ACHN (cell line): ENCODE data around the gene YTHDF1.
A peak's percentile ranks its signal among the peaks of the same experiment; 100 is the strongest.

ENCODE experiments used
- DNase-seq: peaks from one replicate; pipeline ENCODE4 v3.0.0-alpha.2; 2015
- in situ Hi-C: cut with HindIII; loops from 2 replicates; pipeline ENCODE4 v1.10.0; 2017; ENCODE audit warnings: low sequenced_read_pairs, low pct_ligation_motif_present, low pct_unique_long_range_greater_than_20kb

Gene YTHDF1

DNA sequence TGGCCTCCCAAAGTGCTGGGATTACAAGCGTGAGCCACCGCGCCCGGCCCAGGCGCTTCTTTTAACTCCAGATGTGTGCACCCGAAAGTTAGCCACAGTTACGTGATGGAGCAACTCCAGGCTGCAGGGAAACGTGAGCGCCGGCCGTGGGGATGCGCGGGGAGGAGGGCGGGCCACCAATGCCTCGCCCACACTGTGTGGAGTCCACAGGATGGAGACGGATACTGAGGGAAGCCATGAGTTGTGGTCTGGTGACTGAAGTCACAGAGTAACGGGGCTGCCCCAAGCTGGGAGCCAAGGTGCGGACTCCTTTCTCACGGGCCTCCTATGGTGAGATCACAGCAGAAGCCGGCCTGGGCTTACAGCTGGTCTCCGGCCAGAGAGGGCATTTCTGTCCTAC lies 23.2 kb downstream of the YTHDF1 start:
- DNase-seq, result no peak
- in situ Hi-C loops, result loop anchor here (10.0 kb wide), 1 partner anchor 128 kb away; no protein-coding TSS in a partner anchor

GRCh38 chr20:63191400-63191799 lies 24.5 kb downstream of the YTHDF1 start:
- DNase-seq, result no peak
- in situ Hi-C loops, result loop anchor here (10.0 kb wide), 1 partner anchor 127 kb away; no protein-coding TSS in a partner anchor

DNA sequence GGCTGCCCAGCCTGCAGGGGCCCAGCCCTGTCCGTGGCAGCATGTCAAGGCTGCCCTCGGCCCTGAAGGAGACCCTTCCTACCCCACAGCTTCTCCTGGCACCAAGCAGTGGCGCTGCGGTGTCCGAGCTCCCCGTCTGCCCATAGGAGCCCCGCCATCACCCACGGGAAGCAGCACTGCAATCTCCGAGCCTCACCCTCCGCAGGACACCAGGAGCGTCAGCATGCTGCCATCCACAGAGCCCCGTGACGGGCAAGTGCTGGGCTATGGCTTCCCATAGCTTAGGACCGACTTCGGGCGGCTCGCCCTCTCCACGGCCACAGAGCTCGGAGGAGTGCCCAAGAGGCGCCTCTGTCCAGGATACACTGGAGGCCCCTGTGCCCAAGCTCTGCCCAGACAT lies 25.1 kb downstream of the YTHDF1 start:
- in situ Hi-C loops, result loop anchor here (10.0 kb wide), 1 partner anchor 126 kb away; no protein-coding TSS in a partner anchor
- no peak for DNase-seq

DNA sequence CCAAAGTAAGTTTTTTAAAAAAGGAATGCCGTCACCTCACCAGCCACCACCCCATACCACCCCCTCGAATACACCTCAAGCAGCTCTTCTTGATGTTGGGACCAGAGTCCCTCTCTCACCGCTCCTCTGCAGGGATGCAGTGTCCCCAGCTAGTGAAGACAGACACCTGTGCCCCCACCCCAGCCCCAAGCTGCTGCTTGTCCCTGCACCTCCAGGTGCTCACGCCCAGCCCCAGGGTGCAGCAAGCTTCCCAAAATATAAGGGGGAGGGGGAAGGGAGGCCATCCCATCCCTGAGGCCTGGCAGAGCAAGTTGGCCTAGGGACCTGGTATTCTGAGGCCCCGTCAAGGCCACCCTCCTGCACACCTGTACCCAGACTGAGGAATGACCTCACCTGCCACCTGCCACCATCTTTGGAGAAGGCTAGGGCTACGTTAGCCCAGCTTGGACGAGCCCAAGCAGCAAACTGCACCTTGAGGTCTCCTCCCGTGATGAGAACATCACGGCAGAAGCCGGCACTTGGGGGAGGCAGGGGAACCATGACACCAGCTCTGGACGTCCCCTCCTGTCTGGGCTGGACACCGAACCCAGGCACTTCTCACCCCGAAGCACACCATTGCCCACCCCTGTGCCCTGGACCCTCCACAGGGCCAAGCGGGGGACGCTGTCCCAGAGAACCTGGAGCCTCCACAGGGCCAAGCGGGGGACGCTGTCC lies 25.9 kb downstream of the YTHDF1 start:
- in situ Hi-C loops, result loop anchor here (10.0 kb wide), 1 partner anchor 125 kb away; no protein-coding TSS in a partner anchor
- DNase-seq, result no peak

- in situ Hi-C loops, result no loop called here
- no peak for DNase-seq
Observed at GRCh38 chr20:63189322-63189642, 26.6 kb downstream of the YTHDF1 start.

DNA sequence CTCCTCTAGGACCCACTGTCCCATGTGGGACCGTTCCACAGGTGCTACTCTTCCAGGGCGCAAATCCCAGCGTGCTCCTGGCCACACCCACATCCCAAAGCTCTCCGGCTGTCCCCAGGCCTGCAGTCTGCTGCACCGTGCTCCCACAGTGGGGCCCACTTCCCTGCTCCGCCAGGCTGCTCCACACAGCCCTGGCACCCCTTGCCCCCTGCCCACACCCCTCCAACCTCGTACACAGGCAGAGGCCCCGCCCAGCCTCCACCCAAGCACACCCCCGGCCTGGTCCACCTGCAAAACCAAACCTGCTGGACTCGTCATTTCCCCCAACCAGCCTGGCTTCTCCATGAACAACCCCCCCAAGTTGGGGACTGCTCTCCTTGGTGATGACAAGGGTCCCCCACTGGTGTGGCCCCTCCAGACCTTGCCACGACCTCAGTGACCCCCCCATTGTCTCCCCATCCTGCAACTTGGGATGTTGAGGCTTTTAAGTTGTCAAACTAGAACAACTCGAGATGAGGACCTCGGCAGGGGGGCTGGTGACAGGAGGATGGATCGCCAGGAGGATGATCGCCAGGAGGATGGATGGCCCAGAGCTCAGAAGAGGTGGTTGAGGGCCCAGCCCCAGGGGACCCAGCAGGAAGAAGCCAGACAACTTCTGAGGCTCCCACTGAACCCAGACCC lies 27.1 kb downstream of the YTHDF1 start:
- no peak for DNase-seq
- in situ Hi-C loops, result no loop called here

DNA sequence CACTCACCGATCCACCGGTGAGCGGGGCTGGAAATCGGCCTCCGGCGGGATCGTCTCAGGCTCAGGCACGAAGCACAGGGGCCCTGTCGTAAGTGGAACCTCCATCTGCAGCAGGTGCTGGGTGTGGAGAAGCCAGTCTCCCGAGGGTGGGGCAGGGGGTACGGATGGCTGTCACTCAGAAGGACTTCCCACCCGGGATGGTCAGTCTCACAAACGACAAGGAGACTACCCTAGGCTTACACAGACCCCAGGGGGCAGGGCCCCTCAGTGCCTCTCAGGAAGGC lies 27.8 kb downstream of the YTHDF1 start:
- in situ Hi-C loops, result no loop called here
- no peak for DNase-seq

DNA sequence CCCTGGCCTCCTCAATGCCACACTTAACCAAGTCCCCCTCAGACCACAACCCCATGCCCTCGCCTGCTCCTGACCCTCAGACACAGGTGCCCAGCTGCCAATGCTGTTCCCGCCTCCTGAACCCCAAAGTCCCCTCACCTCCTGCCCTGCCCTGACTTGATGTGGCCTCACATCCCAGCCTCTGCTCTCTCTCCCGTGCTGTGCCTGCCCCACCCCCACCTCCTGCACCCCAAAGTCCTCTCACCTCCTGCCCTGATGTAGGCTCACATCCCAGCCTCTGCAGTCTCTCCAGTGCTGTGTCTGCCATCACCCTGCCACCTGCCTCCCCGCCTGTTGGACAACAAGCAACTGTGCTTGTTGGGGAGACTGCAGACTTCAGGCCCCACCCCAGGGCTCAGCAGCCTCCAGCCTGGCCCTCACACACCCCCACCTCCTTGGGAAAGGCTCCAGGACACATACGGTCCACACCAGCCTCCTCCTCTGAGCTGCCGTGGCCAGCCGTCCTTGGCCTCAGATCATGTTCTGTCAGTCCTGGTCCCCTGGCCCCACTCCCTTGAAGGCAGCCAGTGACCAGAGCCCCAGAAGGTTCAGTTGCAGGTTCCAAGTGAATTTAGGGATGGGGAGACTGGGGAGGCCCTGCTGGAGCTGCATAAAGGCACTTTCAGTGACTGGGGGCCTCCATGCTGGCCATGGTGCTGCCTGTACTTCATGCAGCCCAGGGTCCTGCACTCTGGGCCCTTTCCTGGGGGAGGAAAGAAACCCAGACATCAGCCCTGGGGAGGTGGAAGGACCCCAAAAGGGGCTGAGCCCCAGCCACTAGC lies 28.4 kb downstream of the YTHDF1 start:
- DNase-seq, result no peak
- in situ Hi-C loops, result no loop called here

GRCh38 chr20:63186528-63187316 lies 29.2 kb downstream of the YTHDF1 start:
- in situ Hi-C loops, result no loop called here
- DNase-seq, result peak; percentile 16

DNA sequence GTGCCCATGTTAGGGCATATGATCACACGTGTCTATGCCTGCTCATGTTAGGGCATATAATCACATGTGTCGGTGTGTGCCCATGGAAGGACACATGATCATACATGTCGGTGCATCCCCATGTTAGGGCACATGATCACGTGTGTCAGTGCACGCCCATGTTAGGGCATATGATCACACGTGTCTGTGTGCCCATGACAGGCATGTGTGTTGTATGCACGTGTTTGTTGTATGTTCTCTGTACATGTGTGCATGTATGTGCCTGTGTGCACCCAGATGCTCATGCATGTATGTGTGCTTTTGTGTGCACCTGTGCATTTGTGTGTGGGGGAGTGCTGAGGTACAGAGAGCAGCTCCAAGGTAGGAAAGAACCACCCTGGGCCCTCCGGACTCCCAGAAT lies 29.8 kb downstream of the YTHDF1 start:
- in situ Hi-C loops, result no loop called here
- DNase-seq, result no peak

DNA sequence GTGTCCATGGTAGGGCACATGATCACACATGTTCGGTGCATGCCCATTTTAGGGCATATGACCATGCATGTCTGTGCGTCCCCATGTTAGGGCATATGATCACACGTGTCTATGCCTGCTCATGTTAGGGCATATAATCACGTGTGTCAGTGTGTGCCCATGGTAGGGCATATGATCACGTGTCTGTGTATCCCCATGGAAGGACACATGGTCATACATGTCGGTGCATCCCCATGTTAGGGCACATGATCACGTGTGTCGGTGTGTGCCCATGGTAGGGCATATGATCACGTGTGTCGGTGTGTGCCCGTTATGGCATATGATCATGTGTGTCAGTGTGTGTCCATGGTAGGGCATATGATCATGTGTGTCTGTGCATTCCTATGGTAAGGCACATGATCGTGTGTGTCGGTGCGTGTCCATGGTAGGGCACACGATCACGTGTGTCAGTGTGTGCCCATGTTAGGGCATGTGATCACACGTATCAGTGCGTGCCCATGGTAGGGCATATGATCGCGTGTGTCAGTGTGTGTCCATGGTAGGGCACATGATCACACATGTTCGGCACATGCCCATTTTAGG lies 30.6 kb downstream of the YTHDF1 start:
- DNase-seq, result no peak
- in situ Hi-C loops, result no loop called here

DNA sequence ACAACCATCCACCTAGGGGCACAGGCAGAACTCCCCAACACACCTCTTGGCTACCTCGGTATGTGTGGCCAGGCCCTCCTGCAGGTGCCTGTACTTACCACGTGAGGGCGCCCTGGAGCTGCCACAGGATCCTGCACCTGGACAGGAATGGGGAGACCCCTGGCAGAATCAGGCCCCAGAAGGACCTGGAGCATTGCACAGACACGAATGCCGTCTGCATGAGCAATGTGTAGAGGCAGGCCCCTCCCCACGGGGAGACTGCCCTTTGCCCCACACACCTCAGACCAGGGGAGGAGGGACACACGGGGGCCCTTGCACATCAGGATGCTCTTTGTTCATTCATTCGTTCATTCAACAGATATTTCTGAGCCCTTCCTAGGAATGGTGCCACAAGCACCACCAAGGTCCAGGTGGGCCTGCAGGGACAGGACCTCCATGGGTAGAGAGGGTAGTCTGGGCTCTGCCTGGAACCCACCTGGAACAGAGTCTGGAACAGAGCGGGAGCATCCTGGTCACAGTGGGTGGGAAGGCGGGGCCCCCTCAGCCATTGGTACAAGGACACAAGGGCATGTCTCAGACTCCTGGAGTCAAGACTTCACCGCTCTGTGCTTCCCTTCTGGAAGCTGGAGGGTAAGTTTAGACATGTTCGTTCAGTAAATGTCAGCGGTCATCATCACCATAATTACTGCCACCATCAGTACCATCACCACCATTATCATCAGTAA lies 32.3 kb downstream of the YTHDF1 start:
- in situ Hi-C loops, result no loop called here
- peak; percentile 41 for DNase-seq

DNA sequence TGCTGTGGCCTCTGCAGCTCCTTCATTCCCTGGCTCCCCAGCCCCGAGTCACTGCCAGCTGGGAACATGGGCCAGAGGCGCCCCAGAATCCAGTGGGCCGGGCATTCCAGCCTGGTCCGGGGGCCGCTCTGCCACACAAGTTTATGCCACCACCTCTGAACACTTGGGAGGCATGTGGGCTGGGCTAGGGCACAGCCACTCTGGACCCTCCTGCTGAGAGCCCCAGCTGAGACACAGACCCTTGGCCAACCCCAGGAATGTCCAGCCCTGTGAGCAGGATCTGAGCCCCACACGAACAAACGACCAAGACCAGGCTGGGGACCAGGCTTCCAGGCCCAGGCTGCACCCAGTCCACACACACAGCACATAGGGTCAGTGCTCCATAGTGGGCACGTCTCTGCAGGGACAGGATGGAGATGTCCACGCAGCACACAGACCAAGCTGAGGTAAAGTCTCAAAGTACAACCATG lies 33.0 kb downstream of the YTHDF1 start:
- in situ Hi-C loops, result no loop called here

DNA sequence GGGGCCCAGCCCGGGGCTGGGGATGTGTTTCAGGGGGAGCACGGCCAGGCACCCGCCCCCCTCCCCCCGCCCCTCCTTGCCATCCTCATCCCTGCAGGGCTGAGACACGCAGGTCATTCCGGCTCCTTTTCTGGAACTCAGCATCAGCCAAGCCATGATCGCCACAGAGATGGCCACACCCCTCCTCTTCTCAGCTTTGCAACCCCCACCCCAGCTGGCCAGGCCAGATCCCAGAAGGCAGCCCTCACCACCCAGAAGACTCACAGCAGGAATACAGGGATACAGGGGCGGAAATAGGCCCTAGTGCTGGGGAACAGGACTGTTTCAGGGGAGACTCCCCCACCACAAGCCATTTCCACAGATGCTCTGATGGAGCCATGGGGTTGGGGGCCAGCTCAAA lies 33.5 kb downstream of the YTHDF1 start:
- in situ Hi-C loops, result no loop called here
- no peak for DNase-seq

More for the DNA sequence above, 33.0 kb downstream of the YTHDF1 start:
- no peak for DNase-seq

GRCh38 chr20:63181226-63181625 lies 34.7 kb downstream of the YTHDF1 start:
- DNase-seq, result no peak
- in situ Hi-C loops, result no loop called here

- in situ Hi-C loops, result no loop called here
Observed at GRCh38 chr20:63180569-63181185, 35.3 kb downstream of the YTHDF1 start.

More at GRCh38 chr20:63180569-63181185, 35.3 kb downstream of the YTHDF1 start:
- DNase-seq, result no peak
